ENCODE results near the gene ZNF280D.

ZNF280D gene

DNA sequence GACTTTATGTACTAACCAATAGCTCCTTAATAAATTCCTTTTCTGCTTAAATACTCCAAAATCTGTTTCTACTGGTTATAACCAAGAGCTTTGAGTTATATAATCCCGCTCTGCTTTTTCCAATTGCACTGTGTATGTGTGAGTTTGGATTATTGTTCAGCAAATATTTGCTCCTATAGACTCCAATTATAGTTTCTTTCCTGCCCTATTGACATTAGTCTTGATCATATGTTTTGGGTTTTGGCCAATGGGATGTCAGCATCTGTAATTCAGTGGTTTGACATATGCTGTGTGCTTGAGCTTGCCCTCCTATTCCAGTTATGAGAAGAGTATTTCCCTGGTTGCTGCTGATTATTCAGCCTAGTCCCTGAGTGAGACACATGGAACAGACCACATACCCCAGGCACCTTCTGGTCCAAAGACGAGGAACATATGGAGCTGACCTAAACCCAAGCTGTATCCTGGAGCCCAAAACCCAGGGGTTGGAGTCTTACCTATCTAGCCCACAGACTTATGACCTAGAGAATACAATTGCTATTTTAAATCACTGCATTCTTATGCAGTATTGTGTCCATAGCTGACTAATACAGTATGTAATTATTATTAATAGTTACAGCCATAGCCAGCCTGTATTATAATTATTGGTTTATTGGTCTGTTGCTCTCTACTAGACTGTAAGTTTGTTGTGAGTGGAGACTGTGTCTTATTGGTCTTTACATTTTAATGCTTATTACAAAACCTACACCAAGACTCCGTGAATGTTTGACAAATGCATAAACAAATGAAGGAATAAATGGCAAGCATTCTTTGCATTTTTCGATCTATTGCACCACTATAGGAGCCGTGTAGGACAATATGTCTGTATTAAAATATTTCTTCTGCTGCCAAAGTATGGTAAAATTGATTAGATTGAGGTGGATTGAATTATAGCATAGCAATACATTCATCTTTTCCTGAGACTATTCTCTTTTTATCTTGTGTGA, 11.7 kb upstream of the ZNF280D start:
- peak; percentile 77 for DNase-seq

DNA sequence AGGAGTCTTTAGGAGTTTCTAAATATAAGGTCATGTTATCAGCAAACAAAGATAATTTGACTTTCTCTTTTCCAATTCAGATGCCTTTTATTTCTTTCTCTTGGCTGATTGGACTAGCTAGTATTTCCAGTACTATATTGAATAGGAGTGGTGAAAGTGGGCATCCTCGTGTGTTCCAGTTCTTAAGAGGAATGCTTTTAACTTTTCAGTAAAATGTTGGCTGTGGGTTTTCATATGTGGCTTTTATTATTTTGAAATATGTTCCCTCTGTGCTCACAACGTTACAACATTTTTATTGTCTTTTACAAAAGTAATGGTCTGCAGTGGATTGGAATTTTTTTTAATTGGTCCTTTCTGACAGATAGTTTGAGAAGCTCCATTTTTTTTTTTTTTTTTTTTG, 8.2 kb upstream of the ZNF280D start:
- no peak for DNase-seq

DNA sequence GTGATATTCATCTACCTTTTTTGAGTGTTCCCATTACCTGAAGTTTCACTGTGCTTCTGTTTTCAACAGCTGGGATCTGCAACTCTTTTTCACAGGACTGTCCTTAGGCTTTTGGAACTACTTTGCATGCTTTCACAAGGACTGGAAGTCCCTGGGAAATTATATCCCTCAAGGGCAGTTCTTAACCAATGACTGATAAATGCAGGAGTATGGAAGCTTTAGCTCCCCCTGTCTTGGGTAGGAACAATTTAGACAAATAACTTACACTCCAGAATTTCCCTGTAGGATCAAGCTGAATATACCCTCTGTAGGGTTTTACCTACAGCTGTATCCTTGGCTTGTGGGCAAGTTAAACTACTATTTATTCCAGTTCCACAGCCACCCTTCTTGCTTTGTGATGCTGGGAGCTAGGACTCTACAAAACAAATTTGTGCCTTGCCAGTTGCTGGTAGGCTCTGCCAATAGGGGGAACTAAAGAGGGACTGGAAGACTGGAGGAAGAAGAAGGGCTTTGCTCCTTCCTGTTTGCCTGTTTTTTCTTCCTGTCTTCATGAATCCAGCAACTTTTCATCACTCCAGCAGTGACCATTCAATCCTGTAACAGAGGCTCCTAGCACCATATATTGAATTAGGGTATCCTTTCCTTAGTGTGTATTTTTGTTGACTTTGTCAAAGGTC, 6.8 kb upstream of the ZNF280D start:
- DNase-seq: no peak

DNA sequence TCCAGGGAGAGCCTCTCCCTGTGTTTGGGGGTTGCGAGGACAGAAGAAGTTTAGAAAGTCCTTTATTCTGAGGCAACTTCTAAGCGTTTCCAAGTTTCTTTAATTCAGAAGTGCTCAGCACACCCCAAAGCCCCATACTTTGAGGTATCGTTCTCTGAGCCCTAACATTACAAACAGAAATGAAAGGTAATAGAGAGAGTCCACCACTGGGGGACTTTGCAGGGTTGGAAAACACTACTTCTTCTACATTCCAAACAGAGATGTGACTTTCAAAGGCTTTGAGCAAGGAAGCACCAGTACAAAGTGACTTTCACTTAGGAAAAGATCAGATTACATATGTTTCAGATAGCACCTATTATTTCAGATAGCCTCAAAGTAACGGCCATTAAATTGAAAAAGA, 6.2 kb upstream of the ZNF280D start:
- DNase-seq: no peak

DNA sequence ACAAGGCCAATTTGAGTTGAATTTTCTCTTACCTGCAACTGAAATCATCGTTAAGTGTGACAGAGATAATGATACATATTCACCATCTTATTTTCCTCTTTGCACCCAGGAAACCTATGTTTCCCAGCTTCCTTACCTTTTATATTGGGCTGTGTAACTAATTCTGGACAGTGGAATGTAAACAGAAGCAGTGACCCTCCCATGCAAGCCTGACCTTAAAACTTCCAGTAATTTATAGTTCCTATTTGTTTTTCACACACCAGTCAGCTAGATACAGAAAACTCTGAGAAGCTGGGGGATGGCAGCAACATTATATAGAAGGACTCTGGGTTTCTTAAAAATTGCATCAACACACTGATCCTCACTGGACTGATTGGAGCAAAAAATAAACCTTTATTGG, 4.5 kb upstream of the ZNF280D start:
- no peak for DNase-seq

DNA sequence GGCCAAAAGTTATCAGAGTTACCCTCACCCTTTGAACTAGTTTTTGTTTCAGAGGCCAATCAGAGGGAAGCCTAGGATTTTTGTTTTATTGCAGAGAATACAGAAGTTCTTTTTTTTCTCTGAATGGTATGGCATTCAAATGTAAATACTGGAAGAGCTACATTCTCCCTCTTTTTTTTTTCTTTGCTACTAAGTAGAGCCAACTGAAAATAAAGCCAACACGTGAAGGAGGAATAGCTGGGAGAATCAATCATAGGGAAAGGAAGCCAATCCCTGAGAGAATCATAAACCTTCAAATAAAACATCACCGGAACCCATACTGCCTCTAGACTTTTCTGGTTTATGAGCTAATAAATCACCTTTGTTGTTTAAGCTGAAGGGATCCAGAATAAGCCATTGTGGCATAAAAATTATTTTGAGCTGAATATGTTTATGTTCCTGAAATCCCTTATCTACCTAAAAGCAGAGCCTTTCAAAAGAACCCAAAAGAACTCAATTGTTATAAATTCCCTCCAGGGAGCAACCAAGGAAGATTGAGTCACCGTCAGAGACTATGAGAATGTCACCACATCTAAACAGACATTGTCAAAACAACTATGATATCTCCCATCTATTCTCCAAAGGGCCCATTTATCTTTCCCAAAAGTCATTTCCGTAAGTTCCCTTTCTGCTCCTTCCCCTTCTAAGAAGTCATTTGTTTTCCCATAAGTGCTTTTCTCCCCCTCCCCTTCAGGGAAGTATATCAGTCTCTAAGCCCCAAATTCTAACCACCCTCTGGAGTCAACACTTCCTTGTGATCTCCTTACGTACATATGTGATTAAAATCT, 3.8 kb upstream of the ZNF280D start:
- DNase-seq: no peak

DNA sequence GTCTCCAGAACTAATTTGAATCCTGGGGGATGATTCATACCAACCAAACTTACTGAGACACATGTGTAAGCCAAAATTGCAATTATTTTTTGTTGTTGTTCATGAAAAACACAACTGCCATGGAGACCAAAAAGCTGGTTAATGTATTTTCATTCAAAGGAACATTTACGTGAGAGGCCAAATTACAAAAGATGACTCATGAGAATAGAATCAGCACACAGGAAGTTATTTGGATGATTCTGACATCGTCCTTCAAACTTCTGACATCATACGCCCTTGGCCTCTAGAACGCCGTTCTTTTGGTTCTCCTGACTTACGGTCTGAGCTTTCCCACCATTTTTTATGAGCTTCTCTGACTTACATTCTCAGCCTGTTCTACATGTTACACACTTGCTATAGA, 3.0 kb upstream of the ZNF280D start:
- DNase-seq: no peak

DNA sequence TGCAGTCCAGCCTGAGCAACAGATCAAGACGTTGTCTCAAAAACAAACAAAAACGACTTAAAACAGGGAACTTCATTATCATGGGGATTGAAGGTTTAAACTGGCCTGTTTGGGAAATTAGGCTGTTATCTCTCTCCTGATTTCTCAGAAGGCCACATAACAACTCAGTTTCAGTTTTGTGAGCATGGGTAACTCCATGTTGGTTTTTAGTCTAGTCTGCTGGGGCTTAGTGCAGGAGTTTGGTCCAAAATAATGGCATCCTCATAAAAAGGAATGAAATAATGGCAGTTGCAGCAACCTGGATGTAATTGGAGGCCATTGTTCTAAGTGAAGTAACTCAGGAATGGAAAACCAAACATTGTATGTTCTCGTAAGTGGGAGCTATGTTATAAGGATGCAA, 2.3 kb upstream of the ZNF280D start:
- no peak for DNase-seq

DNA sequence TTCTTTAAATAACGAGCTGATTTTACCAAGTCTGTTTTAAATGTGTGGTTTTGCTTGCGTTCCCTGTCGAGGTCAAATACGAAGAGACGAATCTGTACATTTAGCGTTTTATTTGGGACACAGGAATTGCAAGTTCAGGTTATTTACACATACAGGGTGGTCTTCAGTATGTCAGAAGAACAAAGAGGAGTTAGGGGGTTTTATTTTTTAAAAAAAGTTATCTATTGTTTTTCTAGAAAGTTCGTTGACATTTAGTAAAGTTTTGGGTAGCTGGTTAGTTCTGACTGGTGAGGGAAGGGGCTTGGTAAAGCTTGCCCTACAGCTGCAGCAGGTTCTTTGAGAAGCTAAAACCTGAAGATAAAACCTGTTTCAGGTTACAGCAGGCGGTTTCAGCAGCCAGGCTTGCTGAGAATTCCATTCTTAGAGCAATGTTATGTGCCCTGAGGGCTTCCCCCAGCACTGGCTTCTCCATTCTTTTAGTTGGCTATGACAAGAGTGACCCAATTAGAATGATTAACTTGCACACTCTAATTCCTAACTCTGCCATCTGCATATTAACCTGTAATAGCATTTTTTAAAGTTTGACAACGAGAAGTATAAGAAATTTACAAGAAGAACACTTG, 815 bp upstream of the ZNF280D start:
- DNase-seq: no peak

DNA sequence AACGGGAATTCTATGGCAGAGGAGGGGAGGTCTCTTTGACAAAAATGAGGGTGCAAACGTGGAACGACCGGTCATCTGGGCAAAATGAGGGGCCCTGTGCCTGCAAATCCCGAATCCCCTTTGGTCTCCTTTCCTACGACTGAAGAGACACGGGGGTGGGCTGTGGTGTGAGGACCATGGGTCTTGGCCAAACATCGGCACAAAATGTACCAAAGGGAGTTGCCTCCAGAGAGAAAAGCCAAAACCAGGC, 498 bp downstream of the ZNF280D start:
- no peak for DNase-seq

DNA sequence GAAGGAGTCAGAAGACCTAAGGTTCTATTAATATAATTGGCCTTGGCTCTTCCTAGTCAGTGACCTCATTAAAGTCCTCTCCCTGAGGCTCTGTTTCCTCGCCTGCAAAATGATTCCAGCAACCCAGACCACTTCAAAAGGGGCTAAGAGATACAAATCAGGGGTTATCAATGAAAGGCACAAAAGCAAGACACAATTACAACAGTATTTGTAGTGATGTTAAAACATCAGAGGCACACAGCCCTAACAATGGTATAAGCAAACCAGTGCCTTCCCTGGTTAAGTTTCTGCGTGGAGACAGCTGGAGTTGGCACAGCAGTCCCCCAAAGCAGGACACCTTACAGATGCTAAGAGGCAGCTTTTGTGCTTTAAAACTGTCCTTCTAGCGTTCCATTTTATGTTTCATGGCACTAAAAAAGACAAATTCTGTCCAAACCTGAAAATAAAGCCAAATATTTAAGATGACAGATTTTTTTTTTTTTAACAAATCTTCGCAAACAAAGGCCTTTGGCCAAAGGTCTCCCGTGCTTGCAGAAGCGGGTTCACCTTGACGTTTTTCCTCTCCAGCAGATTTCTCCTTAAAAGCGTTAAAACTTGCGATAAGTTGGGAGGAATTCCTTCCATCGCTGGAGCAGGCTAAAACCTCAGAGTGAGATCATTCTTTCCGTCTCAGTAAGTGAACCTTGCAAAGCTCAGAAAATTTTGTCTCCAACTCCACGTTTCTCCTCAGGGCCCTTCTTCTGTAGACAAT, 999 bp downstream of the ZNF280D start:
- DNase-seq: no peak

DNA sequence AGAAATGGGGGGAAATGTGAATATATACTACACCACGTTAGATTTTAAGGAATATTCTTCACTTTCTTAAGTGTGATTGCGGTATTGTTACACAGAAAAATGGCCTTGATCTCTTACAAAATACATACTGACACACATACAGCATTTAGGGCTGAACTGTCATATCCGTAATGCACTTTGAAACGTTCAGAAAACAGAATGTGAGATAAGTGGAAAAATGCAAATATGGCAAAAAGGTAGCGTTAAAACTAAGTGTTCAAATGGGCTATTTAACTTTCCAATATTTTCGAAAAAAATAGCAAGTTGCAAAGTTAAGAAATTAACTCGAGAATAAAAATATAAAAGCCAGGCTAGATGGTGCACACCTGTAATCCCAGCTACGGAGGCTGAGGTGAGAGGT, 1.8 kb downstream of the ZNF280D start:
- DNase-seq: no peak

DNA sequence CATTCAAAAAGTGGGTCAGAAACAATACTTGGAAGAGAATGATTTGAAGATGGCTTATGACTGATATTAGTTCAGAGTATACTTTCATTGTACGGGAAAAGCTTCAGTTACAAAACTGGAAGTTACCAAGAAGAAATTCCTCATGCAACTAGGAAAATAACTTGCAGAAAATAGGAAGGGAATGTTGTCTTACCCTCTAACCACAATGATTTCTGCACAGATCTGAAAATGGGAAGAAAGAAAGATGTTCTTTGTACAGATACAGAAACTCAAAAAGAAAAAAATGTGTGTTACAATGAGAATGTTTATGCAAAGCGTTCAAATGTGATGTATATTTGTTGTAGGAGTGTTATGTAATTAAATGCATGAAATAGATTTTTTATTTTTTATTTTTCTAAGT, 3.7 kb downstream of the ZNF280D start:
- no peak for DNase-seq

DNA sequence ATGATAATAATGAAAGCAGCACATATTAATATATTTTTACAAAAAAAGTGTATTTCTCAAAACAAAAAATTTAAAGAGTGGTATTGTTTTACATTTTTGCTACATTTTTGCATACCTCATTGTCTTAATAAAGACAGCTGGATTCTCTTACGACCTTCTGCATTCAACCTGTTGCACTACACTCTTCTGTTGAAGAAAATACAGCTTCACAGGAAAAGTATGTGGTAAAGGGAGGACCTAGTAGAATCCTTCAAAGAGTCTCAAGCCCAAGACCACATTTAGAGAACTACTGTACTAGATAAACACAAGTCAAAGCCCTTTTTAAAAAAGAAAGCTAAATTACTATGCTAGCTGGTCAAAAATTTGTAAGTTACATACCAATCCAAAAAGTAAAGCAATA, 7.9 kb downstream of the ZNF280D start:
- no peak for DNase-seq

DNA sequence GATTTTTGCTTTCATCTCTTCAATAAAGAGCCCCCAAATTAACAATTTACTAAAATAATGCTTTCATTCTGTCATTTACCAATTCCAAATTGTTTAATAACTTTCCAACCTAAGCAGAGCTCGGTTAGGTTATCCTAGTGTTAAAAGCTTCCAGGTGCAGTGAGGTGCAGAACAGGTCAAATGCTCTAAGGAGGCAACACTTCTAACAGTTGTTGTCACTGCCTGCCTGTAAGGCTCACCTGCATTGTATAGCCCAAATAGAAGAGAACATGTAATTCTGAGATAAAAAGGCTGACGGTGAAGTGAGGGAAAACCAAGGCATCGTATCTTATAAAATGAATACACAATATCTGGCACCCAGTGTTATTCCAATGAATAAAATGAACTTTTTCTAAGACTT, 9.1 kb downstream of the ZNF280D start:
- DNase-seq: no peak

DNA sequence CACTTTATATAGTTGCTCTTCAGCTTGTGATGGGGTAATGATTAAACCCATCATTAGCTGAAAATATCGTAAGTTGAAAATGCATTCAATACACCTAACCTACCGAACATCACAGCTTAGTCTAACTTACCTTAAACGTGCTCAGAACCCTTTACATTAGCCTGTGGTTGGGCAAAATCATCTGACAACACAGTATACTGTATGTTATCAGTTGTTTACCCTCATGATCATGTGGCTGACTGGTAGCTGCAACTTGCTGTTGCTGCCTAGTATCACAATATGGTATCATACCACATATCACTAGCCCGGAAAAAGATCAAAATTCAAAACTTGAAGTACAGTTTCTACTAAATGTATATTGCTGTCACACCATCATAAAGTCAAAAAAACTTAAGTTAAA, 9.5 kb downstream of the ZNF280D start:
- DNase-seq: no peak

DNA sequence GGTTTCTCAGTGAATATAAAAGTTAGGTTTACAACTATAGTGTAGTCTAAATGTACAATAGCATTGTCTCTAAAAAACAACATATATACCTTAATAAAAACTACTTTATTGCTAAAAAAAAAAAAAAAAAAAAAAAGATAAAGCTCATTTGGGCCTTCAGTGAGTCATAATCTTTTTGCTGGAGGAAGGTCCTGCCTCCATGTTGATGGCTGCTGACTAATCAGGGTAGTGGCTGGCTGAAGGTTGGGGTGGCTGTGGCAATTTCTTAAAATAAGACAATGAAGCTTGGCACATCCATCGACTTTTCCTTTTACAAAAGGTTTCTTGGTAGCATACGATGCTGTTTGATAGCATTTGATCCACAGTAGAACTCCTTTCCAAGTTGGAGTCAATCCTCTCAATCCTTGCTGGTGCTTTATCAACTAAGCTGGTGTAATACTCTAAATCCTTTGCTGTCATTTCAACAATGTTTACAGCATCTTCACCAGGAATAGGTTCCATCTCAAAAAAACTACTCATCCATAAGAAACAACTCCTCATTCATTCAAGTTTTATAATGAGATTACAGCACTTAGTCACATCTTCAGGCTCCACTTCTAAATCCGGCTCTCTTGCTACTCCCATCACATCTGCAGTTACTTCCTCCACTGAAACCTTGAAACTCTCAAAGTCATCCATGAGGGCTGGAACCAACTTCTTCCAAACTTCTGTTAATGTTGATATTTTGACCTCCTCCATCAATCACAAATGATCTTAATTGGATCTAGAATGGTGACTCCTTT, 13.3 kb downstream of the ZNF280D start:
- DNase-seq: peak; percentile 58

DNA sequence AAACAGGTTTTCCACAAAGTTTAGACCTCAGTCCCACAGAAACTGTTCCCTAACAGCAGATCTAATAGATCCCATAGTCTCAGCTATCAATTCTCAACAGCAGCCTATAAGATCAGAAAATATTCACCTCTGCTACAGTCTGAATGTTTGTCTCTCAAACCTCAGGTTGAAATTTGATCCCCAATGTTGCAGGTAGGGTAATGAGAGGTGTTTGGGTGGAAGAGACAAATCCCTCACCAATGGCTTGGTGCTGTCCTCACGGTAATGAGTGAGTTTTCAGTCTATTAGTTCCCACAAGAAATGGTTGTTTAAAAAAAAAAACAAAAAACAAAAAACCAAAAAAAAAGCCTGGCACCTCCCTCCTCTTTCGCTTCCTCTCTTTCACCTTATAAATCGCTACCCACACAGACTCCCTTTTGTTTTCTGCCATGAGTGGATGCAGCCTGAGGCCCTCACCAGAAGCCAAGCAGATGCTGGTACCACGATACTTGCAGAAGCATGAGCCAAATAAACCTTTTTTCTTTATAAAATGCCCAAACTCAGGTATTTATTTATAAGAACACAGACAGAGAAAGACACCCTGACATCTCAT, 14.2 kb downstream of the ZNF280D start:
- DNase-seq: no peak

DNA sequence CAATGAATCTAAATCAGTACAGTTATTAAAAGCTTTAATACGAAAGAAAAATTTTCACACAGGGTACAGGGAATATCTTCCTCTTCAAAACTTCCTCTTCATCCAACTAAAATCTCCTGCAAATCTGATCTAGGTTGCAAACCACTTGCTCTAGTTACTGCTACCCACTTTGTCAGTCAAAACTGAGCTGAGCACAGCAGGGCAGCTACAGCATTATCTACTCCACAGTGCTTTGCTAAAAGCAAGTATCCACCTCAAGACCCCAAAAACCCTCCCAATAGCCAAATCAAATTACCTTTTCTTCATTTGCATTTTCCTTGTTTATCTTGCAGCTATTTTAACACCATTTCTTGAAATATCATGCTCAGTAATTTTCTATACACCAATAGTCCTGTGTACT, 14.7 kb downstream of the ZNF280D start:
- DNase-seq: no peak

DNA sequence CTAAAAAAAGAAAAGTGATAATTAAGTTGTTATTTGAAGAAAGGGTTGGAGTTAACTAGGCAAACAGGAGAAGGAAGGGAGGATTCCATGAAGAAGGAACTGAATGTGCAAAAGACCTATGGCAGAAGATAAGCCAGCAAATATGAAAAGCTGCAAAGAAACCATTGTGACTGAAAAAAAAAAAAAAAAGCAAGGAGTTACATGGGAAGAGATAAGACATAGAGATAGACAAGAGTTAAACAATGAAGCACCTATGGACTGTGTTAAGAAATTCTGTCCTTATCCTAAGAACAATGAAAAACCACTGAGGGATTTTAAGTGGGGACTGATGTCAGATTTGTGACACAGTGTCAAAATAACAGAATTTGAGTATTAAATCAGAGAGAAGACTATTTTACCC, 17.0 kb downstream of the ZNF280D start:
- no peak for DNase-seq

DNA sequence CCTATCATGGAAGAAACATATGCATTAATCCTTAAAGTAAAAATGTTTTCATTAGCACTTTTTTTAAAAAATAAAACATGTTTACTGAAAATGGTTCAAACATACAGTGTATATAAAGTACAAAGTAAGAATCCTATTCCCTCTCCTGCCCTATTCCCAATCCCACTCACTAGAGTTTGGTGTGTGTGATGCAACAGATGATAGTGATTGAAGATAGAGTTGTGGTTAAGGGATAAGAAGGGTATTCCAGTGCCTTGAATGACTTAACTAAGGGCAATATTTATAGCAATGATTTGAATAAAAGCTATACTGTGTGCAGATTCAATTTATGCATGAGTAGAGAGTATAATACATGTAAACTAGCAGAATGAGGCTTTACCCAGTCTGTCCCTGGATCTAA, 18.1 kb downstream of the ZNF280D start:
- no peak for DNase-seq

All from NCI-H524 treated with DMSO at 0.1 percent for 48 hours (cell line).